Calu3 (cell line): ENCODE data around the gene MYH16. TPM values are rescaled to one million over a fixed set of nuclear protein-coding genes. Genes with fewer than 3 reads are reported as not detected.
"Not testable (repeated sequence)": the region's sequence is repeated elsewhere in the genome, so short reads cannot be mapped to it uniquely, and the experiment has no call there.

ENCODE experiments used
- BruUV-seq: library from RNA; stranded (reverse); fragments of 400-500 nt; replicated peaks from 2 replicates; lab custom pipeline; 2021; lab: Mats Ljungman, UMichigan
- CTCF ChIA-PET: fragments of 300-600 bp; sonication (Branson Sonifier 250); formaldehyde crosslinking; loops from one replicate; lab custom pipeline; 2022; ENCODE audit warnings: antibody characterized with exemption; lab: Charles Lee
- DNase-seq: peaks from one replicate; pipeline ENCODE4 v3.0.0; 2022
- H3K27ac Mint-ChIP-seq: one replicate; pipeline ENCODE4 v1.8.0; 2022; ENCODE audit warnings: mixed read lengths; ENCODE audit not compliant: unreplicated experiment
- H3K27me3 Mint-ChIP-seq: one replicate; pipeline ENCODE4 v1.8.0; 2022; ENCODE audit warnings: mixed read lengths; ENCODE audit not compliant: unreplicated experiment
- H3K36me3 Mint-ChIP-seq: one replicate; pipeline ENCODE4 v1.8.0; 2022; ENCODE audit warnings: mild to moderate bottlenecking, moderate library complexity, mixed read lengths; ENCODE audit not compliant: insufficient read depth, unreplicated experiment
- H3K4me1 Mint-ChIP-seq: one replicate; pipeline ENCODE4 v1.8.0; 2022; ENCODE audit warnings: mild to moderate bottlenecking, low read depth, mixed read lengths; ENCODE audit not compliant: unreplicated experiment
- H3K4me3 Mint-ChIP-seq: one replicate; pipeline ENCODE4 v1.8.0; 2022; ENCODE audit warnings: mild to moderate bottlenecking, low read depth, moderate library complexity, mixed read lengths; ENCODE audit not compliant: unreplicated experiment
- H3K9me3 Mint-ChIP-seq: one replicate; pipeline ENCODE4 v1.8.0; 2022; ENCODE audit warnings: low read depth, mixed read lengths; ENCODE audit not compliant: unreplicated experiment
- CTCF ChIP-seq: fragments of 200-600 bp; IDR thresholded peaks from one replicate; pipeline ENCODE4 v1.8.0; 2022; ENCODE audit warnings: antibody characterized with exemption; ENCODE audit not compliant: unreplicated experiment
- intact Hi-C: fragments of 100-400 bp; cut with micrococcal nuclease; formaldehyde crosslinking; loops from one replicate; pipeline ENCODE4 v1.10.0; 2022; ENCODE audit not compliant: unreplicated experiment
- total RNA-seq: library from RNA; stranded (reverse); gene quantifications from 2 replicates; pipeline ENCODE4 v1.2.3, GENCODE V29; 2022

The MYH16 gene
- total RNA-seq, 1 experiment from 2014 or later: 0.97 TPM

DNA sequence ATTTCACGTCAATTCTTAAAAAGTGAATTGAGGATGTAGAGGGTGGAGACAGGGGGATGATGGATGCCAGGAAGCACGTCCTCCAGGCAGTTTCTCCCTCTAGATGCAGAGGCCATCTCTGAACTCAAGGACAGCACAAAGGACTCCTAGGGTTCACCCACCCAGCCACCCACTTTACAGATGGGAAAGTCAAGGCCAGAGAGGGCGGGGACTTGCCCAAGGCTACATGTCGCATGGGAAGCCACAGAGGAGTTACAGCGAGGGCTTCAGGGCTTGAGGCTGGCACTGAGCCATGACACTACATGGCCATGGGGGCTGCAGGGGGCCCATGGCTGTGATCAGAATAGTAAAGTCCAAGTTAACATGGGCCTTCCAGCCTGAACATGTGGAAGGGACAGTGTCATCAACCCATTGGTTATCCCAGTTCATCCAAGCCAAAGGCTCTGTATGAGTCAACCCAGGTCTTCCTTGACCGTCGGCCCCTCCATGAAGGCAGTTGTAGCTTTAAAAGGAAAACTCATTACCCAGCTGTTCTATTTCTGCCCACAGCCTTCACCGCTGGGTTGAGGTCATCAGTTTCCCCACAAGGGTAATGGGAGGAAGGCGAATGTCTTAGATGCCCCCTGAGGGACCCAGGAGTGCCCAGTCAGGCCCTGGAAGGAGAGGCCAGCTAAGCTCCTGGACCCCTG, 40.4 kb upstream of the MYH16 start:
- H3K4me1 Mint-ChIP-seq: peaks cover 5% of the 10 kb centered on the region
- H3K9me3 Mint-ChIP-seq: no peaks in the 10 kb centered on the region
- no peak overlapping the region for H3K27ac Mint-ChIP-seq
- intact Hi-C loops: no loop called here
- no peak overlapping the region for H3K4me3 Mint-ChIP-seq
- H3K36me3 Mint-ChIP-seq: peaks cover 5% of the 10 kb centered on the region
- no peak for DNase-seq
- no peaks in the 10 kb centered on the region for H3K27me3 Mint-ChIP-seq
- CTCF ChIA-PET: no interaction called here
- TF ChIP-seq CTCF: no peak
- no TSS peak for BruUV-seq

- H3K27me3 Mint-ChIP-seq, H3K4me1 Mint-ChIP-seq, H3K36me3 Mint-ChIP-seq, BruUV-seq, H3K4me3 Mint-ChIP-seq, H3K9me3 Mint-ChIP-seq, intact Hi-C loops, CTCF ChIA-PET, DNase-seq, H3K27ac Mint-ChIP-seq: not testable (repeated sequence)
Observed at GRCh38 chr7:99232955-99233354, 39.7 kb upstream of the MYH16 start.

DNA sequence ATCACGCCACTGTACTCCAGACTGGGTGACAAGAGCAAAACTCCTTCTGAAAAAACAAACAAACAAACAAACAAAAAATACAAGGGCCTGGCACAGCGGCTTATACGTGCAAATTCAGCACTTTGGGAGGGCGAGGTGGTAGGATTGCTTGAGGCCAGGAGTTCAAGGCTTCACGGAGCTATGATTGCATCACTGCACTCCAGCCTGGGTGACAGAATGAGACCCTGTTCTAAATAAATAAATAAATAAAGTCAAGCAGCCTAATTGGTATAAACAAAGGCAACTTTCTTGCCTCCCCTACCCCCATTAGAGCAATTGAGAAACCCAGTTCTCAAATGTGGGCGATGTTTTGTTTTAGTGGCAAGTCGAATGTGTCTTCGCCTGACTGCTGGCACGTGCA, 38.5 kb upstream of the MYH16 start:
- intact Hi-C loops: no loop called here
- CTCF ChIA-PET: no interaction called here
- no peak for DNase-seq
- Mint-ChIP-seq H3K4me1 (peaks cover 5% of the 10 kb centered on the region), H3K9me3 (no peaks in the 10 kb centered on the region), H3K4me3 (no peak overlapping the region), H3K27me3 (no peaks in the 10 kb centered on the region), H3K27ac (no peak overlapping the region), H3K36me3 (peaks cover 5% of the 10 kb centered on the region)
- BruUV-seq: no TSS peak
- TF ChIP-seq CTCF: no peak

- Mint-ChIP-seq H3K9me3 (no peaks in the 10 kb centered on the region), H3K36me3 (peaks cover 5% of the 10 kb centered on the region), H3K27ac (no peak overlapping the region), H3K27me3 (no peaks in the 10 kb centered on the region), H3K4me3 (no peak overlapping the region), H3K4me1 (no peaks in the 10 kb centered on the region)
- CTCF ChIA-PET: no interaction called here
- TF ChIP-seq CTCF: no peak
- DNase-seq: no peak
- BruUV-seq: no TSS peak
- intact Hi-C loops: no loop called here
Observed at GRCh38 chr7:99235925-99236324, 36.7 kb upstream of the MYH16 start.

DNA sequence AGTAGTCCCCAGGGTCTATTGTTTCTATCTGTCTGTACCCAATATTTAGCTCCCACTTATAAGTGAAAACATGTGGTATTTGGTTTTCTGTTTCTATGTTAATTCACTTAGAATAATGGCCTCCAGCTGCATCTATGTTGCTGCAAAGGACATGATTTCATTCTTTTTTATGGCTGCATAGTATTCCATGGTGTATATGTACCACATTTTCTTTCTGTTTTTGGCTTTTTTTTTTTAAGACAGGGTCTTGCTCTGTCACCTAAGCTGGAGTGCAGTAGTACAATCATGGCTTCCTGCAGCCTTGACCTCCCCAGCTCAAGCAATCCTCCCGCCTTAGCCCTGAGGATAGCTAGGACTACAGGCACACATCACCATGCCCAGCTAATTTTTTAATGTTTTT, 34.8 kb upstream of the MYH16 start:
- H3K9me3 Mint-ChIP-seq, BruUV-seq, H3K4me3 Mint-ChIP-seq, intact Hi-C loops, H3K4me1 Mint-ChIP-seq, CTCF ChIA-PET, DNase-seq, H3K27me3 Mint-ChIP-seq, H3K27ac Mint-ChIP-seq, H3K36me3 Mint-ChIP-seq: not testable (repeated sequence)
